Thoracic aorta (tissue), 2 donors: ENCODE measurements around the gene PRRT2. TPM values are rescaled to one million over a fixed set of nuclear protein-coding genes. Genes with fewer than 3 reads are reported as not detected.

Experiments used
- ATAC-seq: fragments of 150-250 bp; one replicate; pipeline ENCODE4 v1.8.0; 2017; ENCODE audit warnings: low read depth; ENCODE audit not compliant: insufficient number of reproducible peaks, low FRiP score
- DNase-seq: peaks from one replicate; pipeline ENCODE4 v3.0.0-alpha.2; 2020; ENCODE audit warnings: low spot score
- H3K27ac ChIP-seq, 2 donors: fragments of 200-600 bp; sonication (generic); 1 replicate in 1 of 2; 2 replicates in 1 of 2; pipeline ENCODE4 v1.5.1; 2016; ENCODE audit warnings: mild to moderate bottlenecking in 2 of 2, moderate library complexity in 2 of 2
- H3K27me3 ChIP-seq: fragments of 200-600 bp; sonication (generic); replicated peaks from 2 replicates; pipeline ENCODE4 v1.6.0; 2016; ENCODE audit warnings: mild to moderate bottlenecking; ENCODE audit not compliant: insufficient read depth
- H3K36me3 ChIP-seq: fragments of 200-600 bp; sonication (generic); one replicate; pipeline ENCODE4 v1.5.1; 2016
- H3K4me1 ChIP-seq, 2 donors: fragments of 200-600 bp; sonication (generic); 1 replicate in 1 of 2; 2 replicates in 1 of 2; pipeline versions ENCODE4 v1.5.1 to v1.6.0; 2016; ENCODE audit warnings: low read depth in 2 of 2, mild to moderate bottlenecking in 1 of 2; ENCODE audit not compliant: control insufficient read depth in 1 of 2
- H3K4me3 ChIP-seq: fragments of 200-600 bp; sonication (generic); 2 replicates; pipeline ENCODE4 v1.5.1; 2016; ENCODE audit warnings: mild to moderate bottlenecking
- H3K9me3 ChIP-seq: fragments of 200-600 bp; sonication (generic); 2 replicates; pipeline ENCODE4 v1.5.1; 2016
- total RNA-seq, 2 donors: library from RNA; depleted of rRNA; stranded (reverse); fragments of >200 nt; gene quantifications; one replicate each; pipeline versions ENCODE4 v1.1.0 to v1.2.3, GENCODE V29; 2016
- TF ChIP-seq, protein P1 (sequence below): fragments of 200-600 bp; sonication (generic); IDR thresholded peaks from one replicate; pipeline ENCODE4 v1.5.1; 2019; ENCODE audit warnings: antibody characterized with exemption

PRRT2 gene
- total RNA-seq, 2 donors from 2014 or later: 39.4 to 40.8 TPM

DNA sequence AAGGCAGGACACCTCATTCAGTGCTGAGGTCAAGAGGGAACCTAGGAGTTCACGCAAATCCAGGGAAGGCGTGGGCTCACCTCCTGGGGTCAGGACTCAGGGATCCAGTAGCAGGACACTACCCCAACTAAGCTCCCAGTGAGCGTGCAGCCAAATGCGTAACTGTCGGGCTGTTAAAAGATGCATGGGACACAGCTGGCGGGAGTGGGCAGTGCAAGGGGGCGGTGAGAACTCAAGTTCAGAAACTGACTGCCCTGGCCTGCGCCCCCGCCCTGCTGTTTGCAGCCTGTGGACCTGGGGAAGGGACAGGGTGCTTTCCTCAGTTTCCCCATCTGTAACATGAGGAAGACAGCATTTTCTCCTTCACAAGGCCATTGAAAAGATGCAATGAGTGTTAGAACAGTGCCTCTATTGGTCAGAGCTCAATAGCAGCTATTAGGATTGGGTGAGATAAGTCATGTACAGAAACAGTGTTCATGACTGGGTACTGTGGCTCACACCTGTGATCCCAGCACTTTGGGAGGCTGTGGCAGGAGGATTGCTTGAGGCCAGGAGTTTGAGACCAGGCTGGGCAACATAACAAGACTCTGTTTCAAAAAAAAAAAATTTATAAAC is 30.8 kb downstream of the PRRT2 start:
- H3K4me3 ChIP-seq: no peak overlapping the region
- H3K36me3 ChIP-seq: peaks cover 69% of the 10 kb centered on the region
- ATAC-seq: no peak
- H3K27me3 ChIP-seq: no peaks in the 10 kb centered on the region
- TF ChIP-seq, protein P1, sequence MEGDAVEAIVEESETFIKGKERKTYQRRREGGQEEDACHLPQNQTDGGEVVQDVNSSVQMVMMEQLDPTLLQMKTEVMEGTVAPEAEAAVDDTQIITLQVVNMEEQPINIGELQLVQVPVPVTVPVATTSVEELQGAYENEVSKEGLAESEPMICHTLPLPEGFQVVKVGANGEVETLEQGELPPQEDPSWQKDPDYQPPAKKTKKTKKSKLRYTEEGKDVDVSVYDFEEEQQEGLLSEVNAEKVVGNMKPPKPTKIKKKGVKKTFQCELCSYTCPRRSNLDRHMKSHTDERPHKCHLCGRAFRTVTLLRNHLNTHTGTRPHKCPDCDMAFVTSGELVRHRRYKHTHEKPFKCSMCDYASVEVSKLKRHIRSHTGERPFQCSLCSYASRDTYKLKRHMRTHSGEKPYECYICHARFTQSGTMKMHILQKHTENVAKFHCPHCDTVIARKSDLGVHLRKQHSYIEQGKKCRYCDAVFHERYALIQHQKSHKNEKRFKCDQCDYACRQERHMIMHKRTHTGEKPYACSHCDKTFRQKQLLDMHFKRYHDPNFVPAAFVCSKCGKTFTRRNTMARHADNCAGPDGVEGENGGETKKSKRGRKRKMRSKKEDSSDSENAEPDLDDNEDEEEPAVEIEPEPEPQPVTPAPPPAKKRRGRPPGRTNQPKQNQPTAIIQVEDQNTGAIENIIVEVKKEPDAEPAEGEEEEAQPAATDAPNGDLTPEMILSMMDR: no peak
- H3K9me3 ChIP-seq: no peaks in the 10 kb centered on the region
- DNase-seq: no peak
- H3K27ac ChIP-seq: no peak overlapping the region
- H3K4me1 ChIP-seq: no peaks in the 10 kb centered on the region

- Histone ChIP-seq H3K36me3 (peaks cover 67% of the 10 kb centered on the region), H3K27ac (no peak overlapping the region)
- TF ChIP-seq, protein P1: no peak
Measured at GRCh38 chr16:29843931-29844330, 31.9 kb downstream of the PRRT2 start.

DNA sequence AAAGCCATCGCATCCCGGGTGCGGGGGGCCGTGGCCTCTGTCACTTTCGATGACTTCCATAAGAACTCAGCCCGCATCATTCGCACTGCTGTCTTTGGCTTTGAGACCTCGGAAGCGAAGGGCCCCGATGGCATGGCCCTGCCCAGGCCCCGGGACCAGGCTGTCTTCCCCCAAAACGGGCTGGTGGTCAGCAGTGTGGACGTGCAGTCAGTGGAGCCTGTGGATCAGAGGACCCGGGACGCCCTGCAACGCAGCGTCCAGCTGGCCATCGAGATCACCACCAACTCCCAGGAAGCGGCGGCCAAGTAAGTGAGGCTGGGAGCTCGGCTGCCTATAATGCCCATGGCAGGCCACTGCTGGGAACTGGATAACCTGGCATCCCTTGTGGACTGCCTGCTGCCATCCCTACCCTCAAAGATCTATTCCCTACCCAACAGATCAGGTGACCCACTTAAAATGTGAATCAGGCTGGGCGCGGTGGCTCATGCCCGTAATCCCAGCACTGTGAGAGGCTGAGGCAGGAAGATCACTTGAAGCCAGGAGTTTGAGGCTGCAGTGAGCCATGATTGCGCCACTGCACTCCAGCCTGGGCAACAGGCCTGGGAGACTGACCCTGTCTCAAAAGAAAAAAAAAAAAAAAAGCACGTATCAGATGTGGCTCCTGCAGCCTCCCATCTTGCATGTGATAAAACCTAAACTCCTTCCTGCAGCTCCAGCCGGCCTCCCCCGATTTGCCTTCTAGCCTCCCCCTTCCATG is 32.8 kb downstream of the PRRT2 start:
- no peaks in the 10 kb centered on the region for H3K9me3 ChIP-seq
- DNase-seq: no peak
- peaks cover 67% of the 10 kb centered on the region for H3K36me3 ChIP-seq
- no peaks in the 10 kb centered on the region for H3K27me3 ChIP-seq
- TF ChIP-seq, protein P1: no peak
- ATAC-seq: no peak
- H3K27ac ChIP-seq: no peak overlapping the region
- H3K4me1 ChIP-seq: no peaks in the 10 kb centered on the region
- no peak overlapping the region for H3K4me3 ChIP-seq

More at GRCh38 chr16:29843931-29844330, 31.9 kb downstream of the PRRT2 start:
- DNase-seq (no peak), ATAC-seq (no peak)
- H3K4me3 ChIP-seq: no peak overlapping the region
- H3K27me3 ChIP-seq: no peaks in the 10 kb centered on the region
- H3K9me3 ChIP-seq: no peaks in the 10 kb centered on the region
- no peaks in the 10 kb centered on the region for H3K4me1 ChIP-seq

DNA sequence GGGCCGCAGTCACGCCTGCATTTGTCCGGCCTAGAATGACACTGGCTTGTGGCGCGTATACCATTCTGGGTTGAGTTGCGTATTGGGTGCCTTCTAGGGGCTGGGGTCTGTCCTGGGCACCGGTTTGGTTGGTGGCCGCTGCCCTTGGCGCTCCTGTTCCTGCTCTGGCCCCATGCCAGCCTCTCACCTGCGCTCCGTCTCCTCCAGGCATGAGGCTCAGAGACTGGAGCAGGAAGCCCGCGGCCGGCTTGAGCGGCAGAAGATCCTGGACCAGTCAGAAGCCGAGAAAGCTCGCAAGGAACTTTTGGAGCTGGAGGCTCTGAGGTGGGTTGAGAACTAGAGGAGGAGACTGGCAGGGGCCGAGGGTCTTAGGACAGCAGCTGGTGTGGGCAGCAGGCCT is 33.7 kb downstream of the PRRT2 start:
- H3K9me3 ChIP-seq: no peaks in the 10 kb centered on the region
- TF ChIP-seq, protein P1: no peak
- H3K4me1 ChIP-seq: no peaks in the 10 kb centered on the region
- no peak overlapping the region for H3K27ac ChIP-seq
- no peak overlapping the region for H3K4me3 ChIP-seq
- peaks cover 59% of the 10 kb centered on the region for H3K36me3 ChIP-seq
- no peak for ATAC-seq
- no peak for DNase-seq
- no peaks in the 10 kb centered on the region for H3K27me3 ChIP-seq

- H3K36me3 ChIP-seq: peaks cover 40% of the 10 kb centered on the region
- TF ChIP-seq, protein P1: peak; percentile 84
- DNase-seq (no peak), ATAC-seq (no peak)
- no peak overlapping the region for H3K4me3 ChIP-seq
- H3K27ac ChIP-seq: no peak overlapping the region
- no peaks in the 10 kb centered on the region for H3K4me1 ChIP-seq
- no peaks in the 10 kb centered on the region for H3K9me3 ChIP-seq
- no peaks in the 10 kb centered on the region for H3K27me3 ChIP-seq
Measured at GRCh38 chr16:29848420-29849297, 36.7 kb downstream of the PRRT2 start.
